MCF 10A (cell line): ENCODE measurements around the gene FLNC. TPM values are rescaled to one million over a fixed set of nuclear protein-coding genes. Genes with fewer than 3 reads are reported as not detected.

Experiments used
- BruUV-seq: library from RNA; stranded (reverse); fragments of 400-500 nt; replicated peaks from 2 replicates; lab custom pipeline; 2021; lab: Mats Ljungman, UMichigan
- CTCF ChIA-PET: fragments of 300-600 bp; sonication (Branson Sonifier 250); formaldehyde crosslinking; extraction: SDS; loops from one replicate; lab custom pipeline; 2021; ENCODE audit warnings: antibody characterized with exemption, inconsistent platforms; lab: Yijun Ruan, JAX
- POLR2A ChIA-PET: fragments of 300-600, 350-650 bp; sonication (Branson Sonifier 250); formaldehyde crosslinking; extraction: SDS; loops from one replicate; lab custom pipeline; 2020; ENCODE audit warnings: antibody characterized with exemption, inconsistent platforms; lab: Yijun Ruan, JAX
- DNase-seq: peaks from one replicate; pipeline ENCODE4 v3.0.0-alpha.2; 2018; ENCODE audit not compliant: unreplicated experiment
- H3K27ac Mint-ChIP-seq: one replicate; pipeline ENCODE4 v1.8.0; 2022; ENCODE audit warnings: mild to moderate bottlenecking, low read depth, mixed read lengths; ENCODE audit not compliant: unreplicated experiment
- H3K27me3 Mint-ChIP-seq: one replicate; pipeline ENCODE4 v1.8.0; 2022; ENCODE audit warnings: mixed read lengths; ENCODE audit not compliant: insufficient read depth, unreplicated experiment
- H3K36me3 Mint-ChIP-seq: one replicate; pipeline ENCODE4 v1.8.0; 2022; ENCODE audit warnings: mild to moderate bottlenecking, moderate library complexity, mixed read lengths; ENCODE audit not compliant: insufficient read depth, unreplicated experiment
- H3K4me1 Mint-ChIP-seq: one replicate; pipeline ENCODE4 v1.8.0; 2022; ENCODE audit warnings: mixed read lengths; ENCODE audit not compliant: insufficient read depth, unreplicated experiment
- H3K4me3 Mint-ChIP-seq: one replicate; pipeline ENCODE4 v1.8.0; 2022; ENCODE audit warnings: mild to moderate bottlenecking, moderate library complexity, mixed read lengths; ENCODE audit not compliant: unreplicated experiment
- H3K9me3 Mint-ChIP-seq: one replicate; pipeline ENCODE4 v1.8.0; 2022; ENCODE audit warnings: mixed read lengths; ENCODE audit not compliant: unreplicated experiment
- CTCF ChIP-seq: fragments of 200-600 bp; IDR thresholded peaks from one replicate; pipeline ENCODE4 v1.8.0; 2022; ENCODE audit warnings: antibody characterized with exemption, mild to moderate bottlenecking; ENCODE audit not compliant: unreplicated experiment
- intact Hi-C: fragments of 100-400 bp; cut with micrococcal nuclease; formaldehyde crosslinking; loops from 2 replicates; pipeline ENCODE4 v1.14.1; 2022
- total RNA-seq: library from RNA; stranded (reverse); gene quantifications from 2 replicates; pipeline ENCODE4 v1.2.3, GENCODE V29; 2022

FLNC gene
- total RNA-seq, 1 experiment from 2014 or later, result 0.28 TPM

GRCh38 chr7:128835790-128836641 is 5.8 kb downstream of the FLNC start:
- no peaks in the 10 kb centered on the region for H3K9me3 Mint-ChIP-seq
- no peaks in the 10 kb centered on the region for H3K4me1 Mint-ChIP-seq
- H3K4me3 Mint-ChIP-seq, result no peak overlapping the region
- CTCF ChIA-PET, result interaction anchor here (0.9 kb wide), 1 partner anchor 21 kb away, joined by 4 read pairs; no protein-coding TSS in a partner anchor
- no peaks in the 10 kb centered on the region for H3K27me3 Mint-ChIP-seq
- no TSS peak for BruUV-seq
- POLR2A ChIA-PET, result no interaction called here
- TF ChIP-seq CTCF, result no peak
- H3K36me3 Mint-ChIP-seq, result no peaks in the 10 kb centered on the region
- DNase-seq, result no peak
- intact Hi-C loops, result no loop called here
- no peak overlapping the region for H3K27ac Mint-ChIP-seq

- ChIA-PET POLR2A (no interaction called here), CTCF (interaction anchor here (0.9 kb wide), 1 partner anchor 20 kb away, joined by 4 read pairs; no protein-coding TSS in a partner anchor)
- DNase-seq, result no peak
- Mint-ChIP-seq H3K27ac (no peak overlapping the region), H3K36me3 (no peaks in the 10 kb centered on the region), H3K4me3 (no peak overlapping the region), H3K27me3 (no peaks in the 10 kb centered on the region), H3K9me3 (no peaks in the 10 kb centered on the region), H3K4me1 (no peaks in the 10 kb centered on the region)
- no peak for TF ChIP-seq CTCF
- no TSS peak for BruUV-seq
- intact Hi-C loops, result no loop called here
These were observed 6.6 kb downstream of the FLNC start for GRCh38 chr7:128836729-128837348.

- BruUV-seq, result no TSS peak
- intact Hi-C loops, result no loop called here
- CTCF ChIA-PET, result no interaction called here
- DNase-seq, result no peak
- H3K27me3 Mint-ChIP-seq, result no peaks in the 10 kb centered on the region
- H3K36me3 Mint-ChIP-seq, result no peaks in the 10 kb centered on the region
- no peak for TF ChIP-seq CTCF
- no peaks in the 10 kb centered on the region for H3K4me1 Mint-ChIP-seq
- POLR2A ChIA-PET, result no interaction called here
- no peak overlapping the region for H3K27ac Mint-ChIP-seq
- H3K9me3 Mint-ChIP-seq, result no peaks in the 10 kb centered on the region
- H3K4me3 Mint-ChIP-seq, result no peak overlapping the region
These were observed 7.3 kb downstream of the FLNC start for GRCh38 chr7:128837521-128837921.

- no peak overlapping the region for H3K4me3 Mint-ChIP-seq
- no TSS peak for BruUV-seq
These were observed 8.0 kb downstream of the FLNC start for GRCh38 chr7:128838109-128838779.

More at GRCh38 chr7:128838109-128838779, 8.0 kb downstream of the FLNC start:
- no peak overlapping the region for H3K27ac Mint-ChIP-seq
- CTCF ChIA-PET, result no interaction called here
- no peak for DNase-seq
- no peaks in the 10 kb centered on the region for H3K36me3 Mint-ChIP-seq
- no peaks in the 10 kb centered on the region for H3K4me1 Mint-ChIP-seq
- no peaks in the 10 kb centered on the region for H3K27me3 Mint-ChIP-seq
- H3K9me3 Mint-ChIP-seq, result no peaks in the 10 kb centered on the region
- no peak for TF ChIP-seq CTCF
- intact Hi-C loops, result no loop called here
- POLR2A ChIA-PET, result no interaction called here
